Measurements from ENCODE around the gene KRT33A. TPM values are rescaled to one million over a fixed set of nuclear protein-coding genes. Genes with fewer than 3 reads are reported as not detected.
"Not testable (repeated sequence)": the region's sequence is repeated elsewhere in the genome, so short reads cannot be mapped to it uniquely, and the experiment has no call there.

The KRT33A gene
- total RNA-seq, 1 experiment from 2014 or later, result not detected

- H3K23ac ChIP-seq (ENCODE audit: insufficient read length, low read depth, low read length), result no peak overlapping the region
- no CpG with 5 or more reads among the region's 7 CpGs for WGBS (ENCODE audit: extremely low coverage, insufficient read length, low lambda C conversion rate)
These were observed 2.5 kb downstream of the KRT33A start for GRCh38 chr17:41347869-41348760.

DNA sequence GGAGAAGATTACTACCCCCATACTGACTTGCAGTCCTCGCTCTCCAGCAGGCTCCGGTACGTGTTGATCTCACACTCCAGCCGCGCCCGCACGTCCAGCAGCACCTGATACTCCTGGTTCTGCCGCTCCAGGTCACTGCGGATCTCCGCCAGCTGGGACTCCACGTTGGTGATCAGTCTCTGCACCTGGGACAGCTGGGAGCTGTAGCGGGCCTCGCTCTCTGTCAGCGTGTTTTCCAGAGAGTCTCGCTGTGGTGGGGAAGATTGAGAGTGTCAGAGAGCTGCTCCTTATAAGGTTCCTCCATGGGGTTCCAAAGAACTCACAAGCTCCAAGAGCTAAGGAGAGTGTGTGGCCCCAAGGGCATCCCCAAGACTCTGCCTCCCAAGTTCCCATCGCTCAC lies 4.2 kb downstream of the KRT33A start:
- not testable (repeated sequence) for H3K23me2 ChIP-seq (ENCODE audit: insufficient read length, low read depth, low read length, poor library complexity, severe bottlenecking); H2BK15ac ChIP-seq (ENCODE audit: low read depth, low read length); H3K4me3 Mint-ChIP-seq

More at GRCh38 chr17:41347869-41348760, 2.5 kb downstream of the KRT33A start:
- H3K9me3 ChIP-seq (ENCODE audit: control insufficient read depth, low read depth, low read length), result no peaks in the 10 kb centered on the region
- Mint-ChIP-seq H3K4me1 (no peaks in the 10 kb centered on the region), H3K27me3 (ENCODE audit: low read depth) (peaks cover 11% of the 10 kb centered on the region), H3K4me3 (no peak overlapping the region), H3K9me3 (peaks cover 3 to 5% of the 10 kb centered on the region in 2 experiments; a peak in 4 of 5 replicates), H3K27ac (no peak overlapping the region), H3K36me3 (ENCODE audit: insufficient read depth in 1 of 3, low read depth in 3 of 3) (peaks cover 0 to 3% (median 0%) of the 10 kb centered on the region in 3 experiments; a peak in 2 of 7 replicates)
- no peak overlapping the region for H3K18ac ChIP-seq (ENCODE audit: insufficient read length, low read depth, low read length)
- H3K4me1 ChIP-seq (ENCODE audit: insufficient read depth, low read length), result no peaks in the 10 kb centered on the region
- no peak overlapping the region for H4K8ac ChIP-seq (replicated peaks; ENCODE audit: insufficient read length, low read depth, low read length)
- TF ChIP-seq, protein P1, sequence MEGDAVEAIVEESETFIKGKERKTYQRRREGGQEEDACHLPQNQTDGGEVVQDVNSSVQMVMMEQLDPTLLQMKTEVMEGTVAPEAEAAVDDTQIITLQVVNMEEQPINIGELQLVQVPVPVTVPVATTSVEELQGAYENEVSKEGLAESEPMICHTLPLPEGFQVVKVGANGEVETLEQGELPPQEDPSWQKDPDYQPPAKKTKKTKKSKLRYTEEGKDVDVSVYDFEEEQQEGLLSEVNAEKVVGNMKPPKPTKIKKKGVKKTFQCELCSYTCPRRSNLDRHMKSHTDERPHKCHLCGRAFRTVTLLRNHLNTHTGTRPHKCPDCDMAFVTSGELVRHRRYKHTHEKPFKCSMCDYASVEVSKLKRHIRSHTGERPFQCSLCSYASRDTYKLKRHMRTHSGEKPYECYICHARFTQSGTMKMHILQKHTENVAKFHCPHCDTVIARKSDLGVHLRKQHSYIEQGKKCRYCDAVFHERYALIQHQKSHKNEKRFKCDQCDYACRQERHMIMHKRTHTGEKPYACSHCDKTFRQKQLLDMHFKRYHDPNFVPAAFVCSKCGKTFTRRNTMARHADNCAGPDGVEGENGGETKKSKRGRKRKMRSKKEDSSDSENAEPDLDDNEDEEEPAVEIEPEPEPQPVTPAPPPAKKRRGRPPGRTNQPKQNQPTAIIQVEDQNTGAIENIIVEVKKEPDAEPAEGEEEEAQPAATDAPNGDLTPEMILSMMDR (conservative IDR thresholded peaks at IDR 0.05), result no peak
- H2BK12ac ChIP-seq (ENCODE audit: insufficient read length, low read depth, low read length), result no peak overlapping the region
- no peak overlapping the region for H3K56ac ChIP-seq (ENCODE audit: insufficient read length, low read depth, low read length)
- no peak overlapping the region for H3K27ac ChIP-seq (ENCODE audit: insufficient read length, low read depth, low read length)
- H3K14ac ChIP-seq (ENCODE audit: insufficient read depth, low read length), result no peak overlapping the region; the same call in 1 of the 2 replicates
- no peak overlapping the region for H2AFZ ChIP-seq (ENCODE audit: low read length)
- H2BK15ac ChIP-seq (ENCODE audit: low read depth, low read length), result no peak overlapping the region
- H4K5ac ChIP-seq (ENCODE audit: insufficient read length, low read depth, low read length), result no peak overlapping the region
- no peak overlapping the region for H3T11ph ChIP-seq (ENCODE audit: low read length)
- H3K4me2 ChIP-seq (ENCODE audit: insufficient read depth, insufficient read length, low read length), result no peak overlapping the region
- H2BK5ac ChIP-seq (ENCODE audit: insufficient read length, low read length), result no peak overlapping the region
- H3K9ac ChIP-seq (ENCODE audit: extremely low read depth, insufficient read length, low read length), result no peak overlapping the region
- H2AK5ac ChIP-seq (ENCODE audit: insufficient read length, low read length), result no peak overlapping the region
- no peak overlapping the region for H3K4ac ChIP-seq (ENCODE audit: low read depth, low read length)
- H3K27me3 ChIP-seq (ENCODE audit: insufficient read depth, low read length), result no peaks in the 10 kb centered on the region
- H2BK20ac ChIP-seq (ENCODE audit: low read depth, low read length, poor library complexity, severe bottlenecking), result no peak overlapping the region
- no peak overlapping the region for H4K91ac ChIP-seq (ENCODE audit: insufficient read length, low read depth, low read length)
- no peaks in the 10 kb centered on the region for H3K23me2 ChIP-seq (ENCODE audit: insufficient read length, low read depth, low read length, poor library complexity, severe bottlenecking)
- H4K20me1 ChIP-seq (ENCODE audit: control insufficient read depth, insufficient read depth, insufficient read length), result no peaks in the 10 kb centered on the region
- no peaks in the 10 kb centered on the region for H3K79me1 ChIP-seq (ENCODE audit: insufficient read depth, low read depth, low read length, poor library complexity, severe bottlenecking)
- no peak overlapping the region for H2BK120ac ChIP-seq (ENCODE audit: low read depth, low read length, poor library complexity, severe bottlenecking)
- no peaks in the 10 kb centered on the region for H3K79me2 ChIP-seq (ENCODE audit: insufficient read depth, low read length)
- DNase-seq, result peak; percentile 18

More for the DNA sequence above, 4.2 kb downstream of the KRT33A start:
- H3K9ac ChIP-seq (ENCODE audit: extremely low read depth, insufficient read length, low read length); H3K23ac ChIP-seq (ENCODE audit: insufficient read length, low read depth, low read length); H3K79me1 ChIP-seq (ENCODE audit: insufficient read depth, low read depth, low read length, poor library complexity, severe bottlenecking); H3K4me2 ChIP-seq (ENCODE audit: insufficient read depth, insufficient read length, low read length); H3K79me2 ChIP-seq (ENCODE audit: insufficient read depth, low read length); H3K27me3 ChIP-seq (ENCODE audit: insufficient read depth, low read length); DNase-seq; H4K5ac ChIP-seq (ENCODE audit: insufficient read length, low read depth, low read length); H4K8ac ChIP-seq (replicated peaks; ENCODE audit: insufficient read length, low read depth, low read length); H2AK5ac ChIP-seq (ENCODE audit: insufficient read length, low read length); H3K27ac Mint-ChIP-seq; H3K4me1 Mint-ChIP-seq; H3K4me1 ChIP-seq (ENCODE audit: insufficient read depth, low read length); H2BK120ac ChIP-seq (ENCODE audit: low read depth, low read length, poor library complexity, severe bottlenecking); H4K91ac ChIP-seq (ENCODE audit: insufficient read length, low read depth, low read length); H3K4ac ChIP-seq (ENCODE audit: low read depth, low read length); H2BK5ac ChIP-seq (ENCODE audit: insufficient read length, low read length); H3K9me3 ChIP-seq (ENCODE audit: control insufficient read depth, low read depth, low read length); H3T11ph ChIP-seq (ENCODE audit: low read length); H2BK12ac ChIP-seq (ENCODE audit: insufficient read length, low read depth, low read length); H3K14ac ChIP-seq (ENCODE audit: insufficient read depth, low read length); H3K27me3 Mint-ChIP-seq (ENCODE audit: low read depth); H4K20me1 ChIP-seq (ENCODE audit: control insufficient read depth, insufficient read depth, insufficient read length); H2BK20ac ChIP-seq (ENCODE audit: low read depth, low read length, poor library complexity, severe bottlenecking); H3K27ac ChIP-seq (ENCODE audit: insufficient read length, low read depth, low read length); H2AFZ ChIP-seq (ENCODE audit: low read length); H3K18ac ChIP-seq (ENCODE audit: insufficient read length, low read depth, low read length); H3K56ac ChIP-seq (ENCODE audit: insufficient read length, low read depth, low read length): not testable (repeated sequence)
- Mint-ChIP-seq H3K9me3 (peaks cover 13 to 20% of the 10 kb centered on the region in 2 experiments), H3K36me3 (ENCODE audit: insufficient read depth in 1 of 3, low read depth in 3 of 3) (peaks cover 2 to 19% (median 3%) of the 10 kb centered on the region in 3 experiments)
- no CpG with 5 or more reads among the region's 16 CpGs for WGBS (ENCODE audit: extremely low coverage, insufficient read length, low lambda C conversion rate)
